Activated CD8-positive, alpha-beta T cell treated with anti-CD3 and anti-CD28 coated beads, Interleukin-2, amount 10 ng/mL, durations not matched to agents 7 days and 5 days (primary cell): ENCODE data around the gene DAB1. TPM values are rescaled to one million over a fixed set of nuclear protein-coding genes. Genes with fewer than 3 reads are reported as not detected.

Experiments used
- ATAC-seq: fragments of 150-1000 bp; cut with Tn5 transposase; one replicate; pipeline ENCODE4 v1.10.0; 2021; ENCODE audit warnings: moderate library complexity
- CTCF ChIA-PET: fragments of 350-600 bp; sonication (Branson Sonifier 250); formaldehyde crosslinking; loops from one replicate; lab custom pipeline; 2021; ENCODE audit warnings: antibody characterized with exemption; lab: Charles Lee
- POLR2A ChIA-PET: fragments of 350-600 bp; sonication (Branson Sonifier 250); formaldehyde crosslinking; loops from one replicate; lab custom pipeline; 2021; ENCODE audit warnings: antibody characterized with exemption; lab: Charles Lee
- DNase-seq: peaks from one replicate; pipeline ENCODE4 v3.0.0-alpha.2; 2020
- H3K27ac Mint-ChIP-seq: one replicate; pipeline ENCODE4 v1.8.0; 2021; ENCODE audit warnings: mild to moderate bottlenecking, mixed read lengths
- H3K27me3 Mint-ChIP-seq: one replicate; pipeline ENCODE4 v1.8.0; 2021; ENCODE audit warnings: low read depth, mixed read lengths
- H3K36me3 Mint-ChIP-seq: one replicate; pipeline ENCODE4 v1.8.0; 2021; ENCODE audit warnings: low read depth, mixed read lengths
- H3K4me1 Mint-ChIP-seq: one replicate; pipeline ENCODE4 v1.8.0; 2021; ENCODE audit warnings: low read depth, mixed read lengths
- H3K4me3 Mint-ChIP-seq: one replicate; pipeline ENCODE4 v1.8.0; 2021; ENCODE audit warnings: mild to moderate bottlenecking, mixed read lengths
- H3K9me3 Mint-ChIP-seq: one replicate; pipeline ENCODE4 v1.8.0; 2022; ENCODE audit warnings: mixed read lengths; ENCODE audit not compliant: insufficient read depth
- total RNA-seq, 2 experiments: library from RNA; stranded (reverse); gene quantifications; one replicate each; pipeline ENCODE4 v1.2.3, GENCODE V29; 2021

DAB1 gene
- under 1 TPM; 0.10 to 0.18 TPM for total RNA-seq

GRCh38 chr1:57423656-57424211 lies at the start of gene DAB1:
Gene DAB1 (minus strand): TSS chr1:57424060. CDS start chr1:57291030, 133,030 bp downstream.
- DNase-seq, result peak; percentile 19
- Mint-ChIP-seq H3K4me1 (peaks cover 2% of the 10 kb centered on the region), H3K27ac (peak within 1 kb of the TSS; percentile 57), H3K4me3 (no peak within 1 kb of the TSS), H3K27me3 (peaks cover 52% of the 10 kb centered on the region), H3K36me3 (no peaks in the 10 kb centered on the region), H3K9me3 (no peaks in the 10 kb centered on the region)
- ATAC-seq, result peak; percentile 57
- CTCF ChIA-PET, result no interaction called here
- POLR2A ChIA-PET, result no interaction called here

DNA sequence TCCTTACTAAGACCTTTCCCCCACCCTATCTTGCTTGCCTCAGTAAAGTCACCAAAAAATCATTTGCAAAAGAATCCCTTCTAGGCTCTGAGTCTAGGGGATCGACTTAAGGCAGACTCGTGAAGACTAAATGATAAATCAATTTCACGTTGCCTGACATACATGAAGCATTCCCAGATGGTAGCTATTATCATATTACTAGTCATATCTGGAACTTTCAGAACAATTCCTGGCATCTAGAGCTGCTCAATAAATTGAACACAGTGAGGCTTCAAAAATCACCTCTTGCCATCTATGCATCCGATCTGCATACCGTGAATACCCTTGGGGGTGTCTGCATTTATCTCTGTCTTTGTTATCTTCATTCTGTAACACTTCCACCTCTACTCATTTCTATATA lies 49.6 kb upstream of the DAB1 start:
- no peaks in the 10 kb centered on the region for H3K27me3 Mint-ChIP-seq
- H3K27ac Mint-ChIP-seq, result no peak overlapping the region
- ChIA-PET POLR2A (no interaction called here), CTCF (no interaction called here)
- no peak overlapping the region for H3K4me3 Mint-ChIP-seq
- ATAC-seq, result no peak
- no peaks in the 10 kb centered on the region for H3K4me1 Mint-ChIP-seq
- H3K9me3 Mint-ChIP-seq, result no peaks in the 10 kb centered on the region
- no peaks in the 10 kb centered on the region for H3K36me3 Mint-ChIP-seq
- DNase-seq, result no peak

DNA sequence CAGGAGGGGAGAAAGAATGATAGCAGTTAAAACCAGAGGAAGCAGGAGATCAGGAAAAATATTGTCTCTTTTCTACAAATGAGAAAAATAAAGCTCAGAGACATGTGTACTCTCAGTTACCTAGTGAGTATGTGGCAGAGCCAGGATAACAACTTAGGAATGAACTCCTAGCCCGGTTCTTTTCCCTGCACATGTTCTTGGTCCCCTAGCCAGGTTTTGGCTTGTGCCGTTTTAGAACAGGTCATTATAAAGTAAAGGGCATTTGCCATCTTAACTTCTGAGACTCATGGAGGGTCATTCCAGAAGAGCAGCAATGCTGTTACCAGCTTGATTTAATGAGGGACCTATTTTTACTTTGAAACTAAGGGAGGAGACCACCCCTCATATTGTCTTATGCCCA lies 48.1 kb upstream of the DAB1 start:
- no peak for ATAC-seq
- Mint-ChIP-seq H3K27ac (no peak overlapping the region), H3K4me1 (no peaks in the 10 kb centered on the region), H3K9me3 (no peaks in the 10 kb centered on the region), H3K36me3 (no peaks in the 10 kb centered on the region), H3K4me3 (no peak overlapping the region), H3K27me3 (no peaks in the 10 kb centered on the region)
- ChIA-PET CTCF (no interaction called here), POLR2A (no interaction called here)
- no peak for DNase-seq

GRCh38 chr1:57470036-57470435 lies 46.2 kb upstream of the DAB1 start:
- no peaks in the 10 kb centered on the region for H3K4me1 Mint-ChIP-seq
- no peaks in the 10 kb centered on the region for H3K9me3 Mint-ChIP-seq
- H3K36me3 Mint-ChIP-seq, result no peaks in the 10 kb centered on the region

GRCh38 chr1:57468641-57469523 lies 45.0 kb upstream of the DAB1 start:
- DNase-seq (no peak), ATAC-seq (no peak)
- H3K27me3 Mint-ChIP-seq, result no peaks in the 10 kb centered on the region
- CTCF ChIA-PET, result no interaction called here
- no peaks in the 10 kb centered on the region for H3K36me3 Mint-ChIP-seq
- POLR2A ChIA-PET, result no interaction called here
- no peaks in the 10 kb centered on the region for H3K9me3 Mint-ChIP-seq
- H3K4me1 Mint-ChIP-seq, result no peaks in the 10 kb centered on the region
- no peak overlapping the region for H3K27ac Mint-ChIP-seq
- no peak overlapping the region for H3K4me3 Mint-ChIP-seq

More at GRCh38 chr1:57470036-57470435, 46.2 kb upstream of the DAB1 start:
- POLR2A ChIA-PET, result no interaction called here
- Mint-ChIP-seq H3K27ac (no peak overlapping the region), H3K27me3 (no peaks in the 10 kb centered on the region), H3K4me3 (no peak overlapping the region)
- DNase-seq (no peak), ATAC-seq (no peak)
- CTCF ChIA-PET, result no interaction called here

DNA sequence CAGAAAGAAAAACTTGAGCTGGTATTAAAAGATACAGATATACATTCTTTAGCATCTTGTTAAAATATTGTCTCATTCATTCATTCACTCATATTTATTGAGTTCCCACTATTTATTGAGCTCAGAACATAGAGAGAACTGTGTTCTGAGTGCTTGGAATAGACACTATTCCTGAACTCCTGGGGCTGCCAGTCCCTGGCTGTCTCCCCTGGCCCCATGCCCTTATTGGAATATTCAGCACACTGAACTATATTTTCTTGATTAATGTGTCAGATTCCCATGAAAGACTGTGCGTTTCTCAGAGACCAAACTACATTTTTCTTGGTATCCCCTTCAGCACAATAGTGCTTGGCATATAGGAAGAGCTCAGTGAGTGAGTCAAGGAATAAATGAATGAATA lies 44.0 kb upstream of the DAB1 start:
- no peaks in the 10 kb centered on the region for H3K9me3 Mint-ChIP-seq
- CTCF ChIA-PET, result no interaction called here
- H3K36me3 Mint-ChIP-seq, result no peaks in the 10 kb centered on the region
- DNase-seq (no peak), ATAC-seq (no peak)
- no peaks in the 10 kb centered on the region for H3K27me3 Mint-ChIP-seq
- no peak overlapping the region for H3K4me3 Mint-ChIP-seq
- H3K27ac Mint-ChIP-seq, result no peak overlapping the region
- H3K4me1 Mint-ChIP-seq, result no peaks in the 10 kb centered on the region
- POLR2A ChIA-PET, result no interaction called here

DNA sequence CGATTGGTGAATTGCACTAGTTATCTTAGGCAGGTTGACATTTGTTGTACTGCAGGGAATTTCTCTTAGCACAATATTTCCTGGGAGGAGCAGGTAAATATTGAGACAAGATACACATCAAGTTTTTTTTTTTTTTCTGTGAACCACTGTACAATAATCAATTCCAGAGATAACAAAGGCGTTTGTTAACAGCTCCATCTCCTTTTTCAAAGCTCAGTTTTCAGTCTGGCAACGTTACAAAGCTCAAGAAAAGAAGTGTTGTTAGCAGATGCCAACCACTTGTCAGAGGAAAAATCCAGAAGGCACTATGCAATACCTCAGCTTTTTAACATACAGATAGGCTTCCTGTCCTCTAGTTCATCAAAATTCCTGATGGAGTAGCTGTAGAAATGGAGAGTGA lies 40.9 kb upstream of the DAB1 start:
- H3K36me3 Mint-ChIP-seq, result no peaks in the 10 kb centered on the region
- ChIA-PET CTCF (no interaction called here), POLR2A (no interaction called here)
- no peaks in the 10 kb centered on the region for H3K4me1 Mint-ChIP-seq
- H3K27me3 Mint-ChIP-seq, result no peaks in the 10 kb centered on the region
- H3K27ac Mint-ChIP-seq, result no peak overlapping the region
- ATAC-seq (no peak), DNase-seq (no peak)
- no peaks in the 10 kb centered on the region for H3K9me3 Mint-ChIP-seq
- H3K4me3 Mint-ChIP-seq, result no peak overlapping the region

GRCh38 chr1:57463343-57463742 lies 39.5 kb upstream of the DAB1 start:
- ChIA-PET CTCF (no interaction called here), POLR2A (no interaction called here)
- Mint-ChIP-seq H3K4me3 (no peak overlapping the region), H3K9me3 (no peaks in the 10 kb centered on the region), H3K36me3 (no peaks in the 10 kb centered on the region), H3K27ac (no peak overlapping the region), H3K4me1 (no peaks in the 10 kb centered on the region), H3K27me3 (no peaks in the 10 kb centered on the region)
- ATAC-seq, result no peak
- no peak for DNase-seq

DNA sequence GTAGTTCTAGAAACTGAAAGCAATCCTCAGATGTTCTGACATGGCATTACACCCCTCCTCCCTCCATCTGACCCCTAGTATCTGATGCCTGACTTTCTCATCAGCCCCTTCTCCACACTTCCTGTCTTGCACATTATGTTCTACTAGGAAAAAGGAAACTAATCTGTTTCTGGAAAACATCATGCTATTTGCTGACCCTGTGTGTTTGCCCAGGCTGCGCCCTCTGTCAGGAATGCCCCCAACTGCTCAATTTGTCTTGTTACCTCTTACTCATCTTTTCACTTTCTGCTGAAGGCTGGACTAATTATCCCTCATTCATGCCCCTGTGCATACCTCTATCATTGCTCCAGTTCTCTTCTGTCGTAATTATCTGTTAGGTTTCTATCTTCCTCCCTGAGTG lies 37.5 kb upstream of the DAB1 start:
- CTCF ChIA-PET, result no interaction called here
- POLR2A ChIA-PET, result no interaction called here
- no peak for DNase-seq
- no peaks in the 10 kb centered on the region for H3K9me3 Mint-ChIP-seq
- H3K27ac Mint-ChIP-seq, result no peak overlapping the region
- ATAC-seq, result no peak
- H3K4me1 Mint-ChIP-seq, result no peaks in the 10 kb centered on the region
- H3K27me3 Mint-ChIP-seq, result no peaks in the 10 kb centered on the region
- no peak overlapping the region for H3K4me3 Mint-ChIP-seq
- no peaks in the 10 kb centered on the region for H3K36me3 Mint-ChIP-seq

DNA sequence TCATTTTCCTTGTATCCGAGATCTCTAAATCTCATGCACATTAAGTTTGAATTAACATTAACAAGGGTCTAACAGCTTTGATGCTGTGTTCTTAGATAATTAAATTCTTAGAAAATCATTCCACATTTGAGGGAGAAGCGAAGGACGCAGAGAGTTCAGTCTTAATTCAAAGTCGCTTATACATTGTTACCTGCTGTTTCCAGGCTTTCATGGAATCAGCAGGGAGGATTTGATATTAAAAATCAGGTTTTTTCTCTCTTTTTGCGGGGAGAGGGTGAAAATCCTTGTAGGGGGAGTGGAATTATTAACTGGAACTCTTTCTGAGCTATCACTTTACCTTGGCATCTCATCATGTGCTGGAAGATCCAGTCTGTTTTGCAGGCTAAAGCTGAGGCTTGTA lies 27.7 kb upstream of the DAB1 start:
- ChIA-PET CTCF (no interaction called here), POLR2A (no interaction called here)
- H3K27ac Mint-ChIP-seq, result no peak overlapping the region
- H3K9me3 Mint-ChIP-seq, result no peaks in the 10 kb centered on the region
- H3K4me3 Mint-ChIP-seq, result no peak overlapping the region
- no peaks in the 10 kb centered on the region for H3K4me1 Mint-ChIP-seq
- DNase-seq (no peak), ATAC-seq (no peak)
- H3K36me3 Mint-ChIP-seq, result no peaks in the 10 kb centered on the region
- H3K27me3 Mint-ChIP-seq, result no peaks in the 10 kb centered on the region

- ChIA-PET CTCF (no interaction called here), POLR2A (no interaction called here)
- ATAC-seq, result no peak
- Mint-ChIP-seq H3K4me1 (no peaks in the 10 kb centered on the region), H3K27me3 (no peaks in the 10 kb centered on the region), H3K27ac (no peak overlapping the region), H3K9me3 (no peaks in the 10 kb centered on the region), H3K4me3 (no peak overlapping the region), H3K36me3 (no peaks in the 10 kb centered on the region)
- no peak for DNase-seq
These were observed 27.1 kb upstream of the DAB1 start for GRCh38 chr1:57450981-57451380.

DNA sequence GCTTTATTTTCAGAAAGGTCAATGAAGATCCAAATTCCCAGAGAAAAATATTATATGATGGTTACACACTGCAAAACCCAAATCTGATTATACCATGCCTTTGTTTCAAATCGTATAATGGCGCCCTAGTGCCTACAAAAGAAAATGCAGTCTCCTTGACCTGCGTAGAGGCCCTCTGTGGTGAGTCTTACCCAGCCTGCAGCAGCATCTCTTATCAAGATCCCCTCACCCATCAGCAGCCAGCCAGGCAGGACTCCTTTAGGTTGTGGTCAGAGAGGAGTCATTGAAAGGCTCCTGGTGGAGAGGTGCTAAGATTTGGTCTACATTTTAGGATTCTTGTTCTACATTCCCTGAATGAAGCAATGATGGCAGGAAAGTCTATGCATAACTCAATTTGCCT lies 23.7 kb upstream of the DAB1 start:
- H3K4me3 Mint-ChIP-seq, result no peak overlapping the region
- DNase-seq, result no peak
- H3K27me3 Mint-ChIP-seq, result no peaks in the 10 kb centered on the region
- no peaks in the 10 kb centered on the region for H3K9me3 Mint-ChIP-seq
- no peak overlapping the region for H3K27ac Mint-ChIP-seq
- ChIA-PET CTCF (no interaction called here), POLR2A (no interaction called here)
- H3K36me3 Mint-ChIP-seq, result no peaks in the 10 kb centered on the region
- no peaks in the 10 kb centered on the region for H3K4me1 Mint-ChIP-seq
- ATAC-seq, result no peak
